ENCODE data around the gene CCSER2. TPM values are rescaled to one million over a fixed set of nuclear protein-coding genes. Genes with fewer than 3 reads are reported as not detected.
"Not testable (repeated sequence)": the region's sequence is repeated elsewhere in the genome, so short reads cannot be mapped to it uniquely, and the experiment has no call there.

CCSER2 gene
- total RNA-seq, 2 experiments from 2014 or later, result 80.2 to 87.9 TPM

- Mint-ChIP-seq H3K4me1 (no peaks in the 10 kb centered on the region), H3K4me3 (no peak overlapping the region), H3K27me3 (no peaks in the 10 kb centered on the region), H3K27ac (no peak overlapping the region), H3K36me3 (ENCODE audit: low read depth) (peaks cover 2% of the 10 kb centered on the region), H3K9me3 (peaks cover 5% of the 10 kb centered on the region)
- no peak for DNase-seq
- POLR2A ChIA-PET, result no interaction called here
- CTCF ChIA-PET, result interaction anchor here (1.1 to 1.2 kb wide), 2 partner anchors 12 to 258 kb away, joined by 3 to 4 read pairs; no protein-coding TSS in a partner anchor
Observed at GRCh38 chr10:84525120-84525806, 196.9 kb downstream of the CCSER2 start.

- H3K4me1 Mint-ChIP-seq; DNase-seq; H3K27ac Mint-ChIP-seq; H3K4me3 Mint-ChIP-seq; H3K9me3 Mint-ChIP-seq; H3K27me3 Mint-ChIP-seq; H3K36me3 Mint-ChIP-seq (ENCODE audit: low read depth); POLR2A ChIA-PET: not testable (repeated sequence)
- CTCF ChIA-PET, result interaction anchor here (1.1 to 1.2 kb wide), 2 partner anchors 11 to 258 kb away, joined by 3 to 4 read pairs; no protein-coding TSS in a partner anchor
Observed at GRCh38 chr10:84525807-84526182, 197.4 kb downstream of the CCSER2 start.

- H3K9me3 Mint-ChIP-seq; CTCF ChIA-PET; POLR2A ChIA-PET; DNase-seq; H3K27me3 Mint-ChIP-seq; H3K36me3 Mint-ChIP-seq (ENCODE audit: low read depth); H3K4me1 Mint-ChIP-seq; H3K27ac Mint-ChIP-seq; H3K4me3 Mint-ChIP-seq: not testable (repeated sequence)
Observed at GRCh38 chr10:84527386-84527785, 199.0 kb downstream of the CCSER2 start.

- H3K4me1 Mint-ChIP-seq, POLR2A ChIA-PET: not testable (repeated sequence)
- CTCF ChIA-PET, result interaction anchor here (1.1 kb wide), 1 partner anchor 9 kb away, joined by 4 read pairs; no protein-coding TSS in a partner anchor
Observed at GRCh38 chr10:84528526-84528925, 200.1 kb downstream of the CCSER2 start.

GRCh38 chr10:84530724-84531325 lies 202.4 kb downstream of the CCSER2 start:
- Mint-ChIP-seq H3K4me1 (peaks cover 8% of the 10 kb centered on the region), H3K27ac (no peak overlapping the region), H3K27me3 (no peaks in the 10 kb centered on the region), H3K9me3 (no peaks in the 10 kb centered on the region), H3K4me3 (no peak overlapping the region), H3K36me3 (ENCODE audit: low read depth) (no peaks in the 10 kb centered on the region)
- POLR2A ChIA-PET, result no interaction called here
- no peak for DNase-seq
- CTCF ChIA-PET, result interaction anchor here (0.8 to 1.5 kb wide), 3 partner anchors 9 to 266 kb away, joined by 3 to 4 read pairs (median 4); no protein-coding TSS in a partner anchor

More at GRCh38 chr10:84528526-84528925, 200.1 kb downstream of the CCSER2 start:
- H3K4me3 Mint-ChIP-seq; H3K9me3 Mint-ChIP-seq; H3K27ac Mint-ChIP-seq; H3K27me3 Mint-ChIP-seq; H3K36me3 Mint-ChIP-seq (ENCODE audit: low read depth); DNase-seq: not testable (repeated sequence)

DNA sequence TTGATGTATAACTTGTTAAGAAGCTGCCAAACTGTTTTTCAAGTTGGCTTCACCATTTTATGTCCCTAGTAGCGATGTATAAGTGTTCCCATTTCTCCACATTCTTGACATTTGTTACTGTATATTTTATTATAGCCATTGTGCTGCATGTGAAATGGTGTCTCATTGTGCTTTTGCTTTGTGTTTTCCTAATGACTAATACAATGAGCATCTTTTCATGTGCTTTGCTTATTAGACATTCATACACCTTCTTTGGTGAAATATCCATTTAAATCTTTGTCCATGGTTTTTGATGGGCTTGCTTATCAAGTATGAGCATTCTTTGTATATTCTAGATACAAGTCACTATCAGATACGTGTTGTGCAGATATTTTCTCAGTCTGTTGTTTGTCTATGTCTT lies 203.0 kb downstream of the CCSER2 start:
- Mint-ChIP-seq H3K9me3 (no peaks in the 10 kb centered on the region), H3K27ac (no peak overlapping the region), H3K4me1 (peaks cover 8% of the 10 kb centered on the region), H3K36me3 (ENCODE audit: low read depth) (no peaks in the 10 kb centered on the region), H3K4me3 (no peak overlapping the region), H3K27me3 (no peaks in the 10 kb centered on the region)
- DNase-seq, result no peak
- POLR2A ChIA-PET, result no interaction called here
- CTCF ChIA-PET, result interaction anchor here (0.8 to 1.5 kb wide), 5 partner anchors 9 to 267 kb away, joined by 3 to 6 read pairs (median 4); no protein-coding TSS in a partner anchor

DNA sequence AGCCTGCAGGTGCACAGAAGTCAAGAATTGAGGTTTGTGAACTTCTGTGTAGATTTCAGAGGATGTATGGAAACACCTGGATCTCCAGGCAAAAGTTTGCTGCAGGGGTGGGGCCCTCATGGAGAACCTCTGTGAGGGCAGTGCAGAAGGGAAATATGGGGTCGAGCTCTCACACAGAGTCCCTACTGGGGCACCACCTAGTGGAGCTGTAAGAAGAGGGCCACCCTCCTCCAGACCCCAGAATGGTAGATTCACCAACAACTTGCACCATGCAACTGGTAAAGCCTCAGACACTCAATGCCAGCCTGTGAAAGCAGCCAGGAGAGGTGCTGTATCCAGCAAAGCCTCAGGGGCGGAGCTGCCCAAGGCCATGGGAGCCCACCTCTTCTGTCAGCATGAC lies 205.8 kb downstream of the CCSER2 start:
- no peaks in the 10 kb centered on the region for H3K36me3 Mint-ChIP-seq (ENCODE audit: low read depth)
- no peaks in the 10 kb centered on the region for H3K9me3 Mint-ChIP-seq
- CTCF ChIA-PET, result interaction anchor here (1.4 to 10.1 kb wide), 2 partner anchors 182 to 269 kb away, joined by 4 to 239 read pairs; no protein-coding TSS in a partner anchor
- H3K4me1 Mint-ChIP-seq, result peaks cover 12% of the 10 kb centered on the region
- H3K27ac Mint-ChIP-seq, result no peak overlapping the region
- H3K27me3 Mint-ChIP-seq, result no peaks in the 10 kb centered on the region
- no peak overlapping the region for H3K4me3 Mint-ChIP-seq
- POLR2A ChIA-PET, result no interaction called here
- no peak for DNase-seq

- POLR2A ChIA-PET, result interaction anchor here (3.0 kb wide), 1 partner anchor 270 kb away, joined by 10 read pairs; no protein-coding TSS in a partner anchor
- CTCF ChIA-PET, result interaction anchor here (0.5 to 10.1 kb wide), 54 partner anchors 9 to 447 kb away, joined by 3 to 239 read pairs (median 4); no protein-coding TSS in a partner anchor
- peaks cover 15% of the 10 kb centered on the region for H3K27me3 Mint-ChIP-seq
- no peak overlapping the region for H3K4me3 Mint-ChIP-seq
- H3K27ac Mint-ChIP-seq, result no peak overlapping the region
- DNase-seq, result peak; percentile 37
- H3K4me1 Mint-ChIP-seq, result peaks cover 18% of the 10 kb centered on the region
- H3K9me3 Mint-ChIP-seq, result no peaks in the 10 kb centered on the region
- no peaks in the 10 kb centered on the region for H3K36me3 Mint-ChIP-seq (ENCODE audit: low read depth)
Observed at GRCh38 chr10:84537447-84537931, 209.1 kb downstream of the CCSER2 start.

GRCh38 chr10:84538036-84538435 lies 209.6 kb downstream of the CCSER2 start:
- DNase-seq, result no peak
- no peak overlapping the region for H3K27ac Mint-ChIP-seq
- H3K36me3 Mint-ChIP-seq (ENCODE audit: low read depth), result no peaks in the 10 kb centered on the region
- H3K4me1 Mint-ChIP-seq, result peaks cover 18% of the 10 kb centered on the region
- ChIA-PET POLR2A (interaction anchor here (3.0 kb wide), 1 partner anchor 270 kb away, joined by 10 read pairs; no protein-coding TSS in a partner anchor), CTCF (interaction anchor here (0.7 to 10.1 kb wide), 27 partner anchors 10 to 390 kb away, joined by 3 to 239 read pairs (median 7); no protein-coding TSS in a partner anchor)
- peaks cover 16% of the 10 kb centered on the region for H3K27me3 Mint-ChIP-seq
- H3K4me3 Mint-ChIP-seq, result no peak overlapping the region
- H3K9me3 Mint-ChIP-seq, result no peaks in the 10 kb centered on the region

GRCh38 chr10:84539216-84539615 lies 210.8 kb downstream of the CCSER2 start:
- POLR2A ChIA-PET, result interaction anchor here (3.0 kb wide), 1 partner anchor 272 kb away, joined by 10 read pairs; no protein-coding TSS in a partner anchor
- Mint-ChIP-seq H3K9me3 (no peaks in the 10 kb centered on the region), H3K36me3 (ENCODE audit: low read depth) (no peaks in the 10 kb centered on the region), H3K4me1 (peaks cover 18% of the 10 kb centered on the region), H3K27ac (no peak overlapping the region), H3K4me3 (no peak overlapping the region), H3K27me3 (peaks cover 16% of the 10 kb centered on the region)
- DNase-seq, result no peak
- CTCF ChIA-PET, result interaction anchor here (1.1 to 10.1 kb wide), 11 partner anchors 11 to 331 kb away, joined by 3 to 239 read pairs (median 9); no protein-coding TSS in a partner anchor

GRCh38 chr10:84540022-84540616 lies 211.7 kb downstream of the CCSER2 start:
- Mint-ChIP-seq H3K9me3 (no peaks in the 10 kb centered on the region), H3K27ac (no peak overlapping the region), H3K4me1 (peaks cover 10% of the 10 kb centered on the region), H3K36me3 (ENCODE audit: low read depth) (no peaks in the 10 kb centered on the region), H3K4me3 (no peak overlapping the region), H3K27me3 (peaks cover 16% of the 10 kb centered on the region)
- ChIA-PET POLR2A (interaction anchor here (0.7 kb wide), 1 partner anchor 206 kb away, joined by 3 read pairs; no protein-coding TSS in a partner anchor), CTCF (interaction anchor here (0.5 to 10.1 kb wide), 33 partner anchors 8 to 402 kb away, joined by 3 to 239 read pairs (median 4); no protein-coding TSS in a partner anchor)
- DNase-seq, result no peak

DNA sequence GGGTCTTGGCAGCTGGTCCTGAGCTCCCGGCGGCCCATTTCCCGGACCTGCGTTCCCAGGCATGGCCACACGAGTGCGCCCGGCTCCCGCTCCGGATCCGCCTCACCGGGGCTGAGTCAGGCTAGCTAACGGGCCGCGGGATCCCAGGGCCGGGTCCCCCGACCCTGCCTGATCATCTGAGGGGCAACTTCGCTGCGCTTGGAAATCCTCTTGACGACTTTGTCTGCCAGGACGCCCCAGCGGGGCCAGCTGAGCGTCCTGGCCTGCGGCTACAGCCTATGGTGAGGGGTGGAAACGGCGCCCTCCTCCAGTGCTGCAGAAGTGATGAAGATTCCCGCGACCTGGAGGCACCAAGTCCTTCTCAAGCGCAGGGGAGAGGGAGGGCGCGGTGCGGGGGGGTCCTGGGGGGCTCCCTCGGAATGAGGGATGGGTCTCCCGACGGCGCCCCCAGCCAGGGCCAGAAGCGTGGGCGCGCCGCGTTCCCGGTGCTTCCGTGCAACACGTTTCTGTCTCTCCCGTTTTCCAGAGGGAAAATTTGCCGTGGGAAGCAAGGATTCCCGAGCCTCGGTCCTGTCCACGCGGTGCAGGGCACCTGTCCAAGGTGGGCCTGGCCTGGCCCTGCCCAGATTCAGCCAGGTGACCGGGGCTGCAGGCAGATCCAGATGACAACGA lies 212.4 kb downstream of the CCSER2 start:
- CTCF ChIA-PET, result interaction anchor here (0.5 to 10.1 kb wide), 33 partner anchors 8 to 402 kb away, joined by 3 to 239 read pairs (median 4); no protein-coding TSS in a partner anchor
- Mint-ChIP-seq H3K36me3 (ENCODE audit: low read depth) (no peaks in the 10 kb centered on the region), H3K4me3 (peak overlapping the region; percentile 47), H3K27ac (no peak overlapping the region), H3K27me3 (peaks cover 16% of the 10 kb centered on the region), H3K9me3 (no peaks in the 10 kb centered on the region), H3K4me1 (peaks cover 10% of the 10 kb centered on the region)
- peak; percentile 71 for DNase-seq
- POLR2A ChIA-PET, result interaction anchor here (0.7 kb wide), 1 partner anchor 207 kb away, joined by 3 read pairs; no protein-coding TSS in a partner anchor
